GM19328 (cell line): ENCODE measurements around the gene CXCL8.

Source experiments
- ATAC-seq: cut with Tn5 transposase; IDR thresholded peaks from one replicate; pipeline ENCODE4 v1.9.1; 2021; ENCODE audit warnings: mild to moderate bottlenecking, moderate library complexity; ENCODE audit not compliant: unreplicated experiment

The CXCL8 gene

GRCh38 chr4:73718375-73719373, 21.7 kb upstream of the CXCL8 start:
- ATAC-seq, result peak; percentile 90

GRCh38 chr4:73721435-73721834, 18.9 kb upstream of the CXCL8 start:
- ATAC-seq, result no peak

GRCh38 chr4:73721909-73722308, 18.5 kb upstream of the CXCL8 start:
- ATAC-seq, result no peak

- ATAC-seq, result no peak
Observed at GRCh38 chr4:73723023-73723422, 17.3 kb upstream of the CXCL8 start.

GRCh38 chr4:73723928-73724327, 16.4 kb upstream of the CXCL8 start:
- no peak for ATAC-seq

- no peak for ATAC-seq
Observed at GRCh38 chr4:73725510-73725909, 14.9 kb upstream of the CXCL8 start.

- ATAC-seq, result no peak
Observed at GRCh38 chr4:73725985-73726384, 14.4 kb upstream of the CXCL8 start.

- ATAC-seq, result peak; percentile 89
Observed at GRCh38 chr4:73727685-73728084, 12.7 kb upstream of the CXCL8 start.

GRCh38 chr4:73728091-73728741, 12.2 kb upstream of the CXCL8 start:
- no peak for ATAC-seq

- peak; percentile 39 for ATAC-seq
Observed at GRCh38 chr4:73729534-73730165, 10.7 kb upstream of the CXCL8 start.

GRCh38 chr4:73730292-73730691, 10.1 kb upstream of the CXCL8 start:
- no peak for ATAC-seq

- no peak for ATAC-seq
Observed at GRCh38 chr4:73730867-73731266, 9.5 kb upstream of the CXCL8 start.

- no peak for ATAC-seq
Observed at GRCh38 chr4:73731968-73732610, 8.3 kb upstream of the CXCL8 start.

GRCh38 chr4:73732759-73733431, 7.5 kb upstream of the CXCL8 start:
- ATAC-seq, result no peak

- no peak for ATAC-seq
Observed at GRCh38 chr4:73734530-73735001, 5.8 kb upstream of the CXCL8 start.

- peak; percentile 82 for ATAC-seq
Observed at GRCh38 chr4:73735231-73735630, 5.1 kb upstream of the CXCL8 start.

- ATAC-seq, result no peak
Observed at GRCh38 chr4:73741031-73741749, 821 bp downstream of the CXCL8 start.

GRCh38 chr4:73741750-73742489, 1.6 kb downstream of the CXCL8 start:
- ATAC-seq, result no peak
